ENCODE results near the gene CHST11.
A peak's percentile ranks its signal among the peaks of the same experiment; 100 is the strongest.
"Not testable (repeated sequence)": the region's sequence is repeated elsewhere in the genome, so short reads cannot be mapped to it uniquely, and the experiment has no call there.

CHST11 gene

GRCh38 chr12:104608998-104609397, 152.2 kb downstream of the CHST11 start:
- DNase-seq, result peak; percentile 77

- DNase-seq, result no peak
These were observed 152.7 kb downstream of the CHST11 start for GRCh38 chr12:104609445-104609844.

- no peak for DNase-seq
These were observed 153.9 kb downstream of the CHST11 start for GRCh38 chr12:104610513-104611235.

GRCh38 chr12:104611671-104612070, 154.9 kb downstream of the CHST11 start:
- no peak for DNase-seq

- DNase-seq, result not testable (repeated sequence)
These were observed 156.6 kb downstream of the CHST11 start for GRCh38 chr12:104613372-104613771.

- no peak for DNase-seq
These were observed 158.4 kb downstream of the CHST11 start for GRCh38 chr12:104615048-104615561.

- no peak for DNase-seq
These were observed 161.9 kb downstream of the CHST11 start for GRCh38 chr12:104618691-104619090.

- no peak for DNase-seq
These were observed 162.6 kb downstream of the CHST11 start for GRCh38 chr12:104619305-104619704.

GRCh38 chr12:104620837-104621531, 164.2 kb downstream of the CHST11 start:
- DNase-seq, result no peak

GRCh38 chr12:104622928-104623327, 166.2 kb downstream of the CHST11 start:
- no peak for DNase-seq

GRCh38 chr12:104623883-104624282, 167.1 kb downstream of the CHST11 start:
- DNase-seq, result no peak

- no peak for DNase-seq
These were observed 167.8 kb downstream of the CHST11 start for GRCh38 chr12:104624529-104624928.

- DNase-seq, result no peak
These were observed 169.5 kb downstream of the CHST11 start for GRCh38 chr12:104626069-104626837.

GRCh38 chr12:104627231-104627989, 170.7 kb downstream of the CHST11 start:
- DNase-seq, result no peak

GRCh38 chr12:104627990-104628830, 171.5 kb downstream of the CHST11 start:
- DNase-seq, result no peak

GRCh38 chr12:104628831-104629135, 172.0 kb downstream of the CHST11 start:
- no peak for DNase-seq

GRCh38 chr12:104630230-104630670, 173.5 kb downstream of the CHST11 start:
- DNase-seq, result peak; percentile 71

- no peak for DNase-seq
These were observed 175.1 kb downstream of the CHST11 start for GRCh38 chr12:104631867-104632266.

- DNase-seq, result no peak
These were observed 176.0 kb downstream of the CHST11 start for GRCh38 chr12:104632724-104633201.

GRCh38 chr12:104634044-104634443, 177.3 kb downstream of the CHST11 start:
- no peak for DNase-seq

GRCh38 chr12:104634852-104635251, 178.1 kb downstream of the CHST11 start:
- DNase-seq, result no peak
